GM19035 (cell line): Measurements from ENCODE around the gene ARHGAP22.

Source experiments
- ATAC-seq: cut with Tn5 transposase; IDR thresholded peaks from one replicate; pipeline ENCODE4 v1.9.1; 2021; ENCODE audit not compliant: unreplicated experiment

ARHGAP22 gene

DNA sequence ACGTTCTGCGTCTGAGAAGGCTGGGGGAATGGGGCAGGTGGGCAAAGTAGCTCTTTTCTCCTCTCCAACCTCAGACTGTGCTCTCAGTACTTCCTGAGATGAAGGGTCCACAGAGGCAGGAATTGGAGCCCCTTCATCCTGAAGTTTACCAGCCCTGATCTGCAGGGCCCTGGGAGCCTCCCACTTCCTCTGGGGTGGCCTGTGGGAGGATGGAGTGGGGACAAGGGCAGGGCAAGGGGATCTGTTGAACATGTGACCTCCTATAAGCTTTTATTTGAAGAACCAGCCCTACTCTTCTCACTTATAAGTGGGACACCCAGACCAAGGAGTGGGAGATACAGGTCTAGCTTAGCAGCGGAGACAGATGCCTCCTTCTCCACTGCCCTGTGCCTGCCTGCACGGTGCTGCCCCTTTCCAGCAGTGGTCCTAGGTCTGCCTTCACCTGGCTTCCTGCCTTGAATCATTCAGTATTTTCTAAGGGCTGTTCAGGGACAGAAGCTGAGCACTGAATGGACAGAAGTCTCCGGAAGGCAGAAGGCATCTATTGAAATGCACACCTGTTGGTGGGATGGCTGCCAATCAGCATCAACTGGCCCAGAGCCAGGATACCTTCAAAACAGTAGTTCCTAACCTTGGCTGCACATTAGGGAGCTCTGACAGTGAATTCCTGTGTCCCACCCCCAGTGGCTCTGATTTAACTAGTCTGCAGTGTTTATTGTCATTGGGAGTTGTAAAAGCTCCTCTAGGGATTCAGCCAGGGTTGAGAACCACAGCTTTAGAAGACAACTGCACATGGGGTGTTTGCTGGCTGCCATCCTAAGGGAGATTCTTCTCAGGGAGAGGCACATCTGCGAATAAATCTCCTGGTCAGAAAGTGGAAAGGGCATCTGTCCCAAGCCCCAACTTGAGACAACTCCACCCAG, 2.7 kb upstream of the ARHGAP22 start:
- no peak for ATAC-seq

DNA sequence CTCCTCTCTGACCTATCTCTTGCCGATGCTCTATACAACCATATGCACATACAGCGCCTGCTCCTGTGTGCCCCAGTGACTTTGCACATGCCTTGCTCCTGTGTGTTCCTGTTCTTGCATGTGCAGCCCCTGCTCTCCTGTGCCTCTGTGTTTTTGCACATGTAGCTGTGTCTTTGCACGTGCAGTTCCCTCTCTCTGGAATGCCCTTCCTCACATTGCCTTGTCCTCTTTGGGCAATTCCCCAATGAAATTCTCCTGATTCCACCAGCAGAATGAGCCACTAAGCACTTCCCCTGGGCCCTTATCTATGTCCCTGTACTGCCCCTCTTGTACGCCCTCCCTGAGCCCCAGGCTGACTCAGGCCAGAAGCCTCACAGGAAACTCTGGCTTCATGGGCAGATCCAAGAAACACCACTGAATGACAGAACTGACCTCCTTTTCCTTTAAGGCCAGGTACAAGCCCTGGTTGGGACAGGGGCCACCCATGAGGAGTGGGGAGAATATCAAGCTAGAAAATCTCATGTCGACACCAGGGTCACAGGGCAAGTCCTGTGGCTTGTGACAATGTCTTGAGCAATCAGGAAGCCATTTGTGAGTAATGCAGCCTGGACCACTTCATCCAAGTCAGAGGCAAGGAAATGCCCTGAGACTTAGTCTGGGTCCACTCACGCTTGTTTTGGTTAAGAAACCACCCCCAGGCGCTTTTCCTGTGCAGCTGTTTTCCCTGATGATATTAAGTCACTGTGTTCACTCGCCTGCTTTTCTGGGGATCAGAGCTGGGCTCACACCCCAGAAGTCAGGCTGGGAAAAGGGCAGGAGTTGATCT, 1.9 kb upstream of the ARHGAP22 start:
- ATAC-seq = no peak

DNA sequence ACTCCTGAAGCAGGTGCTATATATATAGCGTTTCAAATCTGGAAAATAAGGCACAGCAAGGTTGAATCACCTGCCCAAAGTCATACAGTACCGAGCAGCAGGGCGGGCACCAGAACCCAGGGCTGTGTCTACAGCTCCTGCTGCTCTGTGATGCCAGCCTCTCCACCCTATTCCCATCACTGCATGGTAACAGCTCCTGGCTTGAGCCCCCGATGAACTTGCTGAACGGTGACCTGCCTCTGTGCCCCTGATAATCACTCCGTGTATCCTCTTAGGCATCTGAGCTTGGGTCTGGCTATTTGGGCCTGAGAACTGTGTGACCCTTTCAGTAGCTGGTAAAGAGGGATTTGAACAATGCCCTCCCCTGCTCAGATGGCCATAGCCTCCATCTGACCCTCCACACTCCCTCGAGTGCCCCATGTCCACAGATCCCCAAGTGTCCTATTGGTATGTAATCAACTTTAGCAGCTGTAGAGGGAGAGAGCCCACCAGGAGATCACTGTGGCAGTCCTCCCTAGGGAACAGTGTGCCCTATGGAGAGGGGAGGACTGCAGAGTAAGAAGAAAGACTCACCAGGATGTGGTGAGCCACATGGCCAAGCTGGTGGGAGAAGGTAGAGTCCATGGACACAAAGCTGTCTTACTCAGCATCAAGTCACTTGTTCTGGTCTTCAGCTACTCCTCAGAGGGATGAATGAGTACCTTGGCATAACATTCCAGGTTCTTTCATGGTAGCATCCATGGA, 1.1 kb upstream of the ARHGAP22 start:
- no peak for ATAC-seq

DNA sequence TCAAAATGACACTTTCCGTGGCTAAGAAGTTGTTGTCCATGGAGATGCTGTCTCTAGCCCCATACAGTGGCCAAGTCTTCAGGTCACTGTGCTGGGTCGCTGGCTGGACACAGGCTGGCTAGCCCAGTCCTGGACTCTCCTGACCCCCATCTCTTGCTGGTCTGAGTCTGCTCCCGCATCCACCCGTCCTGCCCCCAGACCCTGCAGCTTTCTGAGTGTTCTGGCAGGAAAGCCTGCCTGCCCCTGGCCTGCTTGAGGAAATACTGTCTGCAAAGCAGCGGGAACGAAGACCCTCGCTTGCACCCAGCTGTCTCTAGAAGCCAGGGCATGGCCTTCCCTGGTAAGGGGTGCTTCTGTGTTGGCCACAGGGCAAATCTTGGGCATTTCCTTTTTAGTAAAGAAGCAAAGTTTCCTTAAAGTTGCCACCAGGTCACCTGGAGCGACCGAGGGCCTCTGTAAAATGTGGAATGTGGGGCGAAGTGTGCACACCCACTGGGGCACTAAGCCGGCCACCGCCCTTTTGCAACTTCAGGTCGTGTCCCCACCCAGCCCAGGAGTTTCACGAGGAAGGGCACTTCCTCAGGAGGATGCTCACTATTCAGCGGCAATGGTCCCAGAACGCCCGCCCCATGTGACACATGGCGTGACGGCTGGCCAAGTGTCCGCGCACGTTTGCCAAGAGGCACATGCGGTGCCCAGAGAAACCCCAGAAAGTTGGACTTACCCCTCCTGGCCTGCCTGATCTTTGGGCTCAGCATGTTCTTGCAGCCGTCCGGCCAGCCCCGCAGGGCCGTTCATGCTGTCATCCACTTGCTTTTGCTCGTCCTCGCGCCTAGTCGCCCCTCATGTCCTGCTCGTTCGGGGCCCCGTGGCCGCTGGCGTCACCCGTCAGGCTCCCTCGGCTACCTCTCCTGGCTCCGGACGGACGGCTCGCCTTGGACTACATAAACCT, 558 bp downstream of the ARHGAP22 start:
- ATAC-seq = no peak

DNA sequence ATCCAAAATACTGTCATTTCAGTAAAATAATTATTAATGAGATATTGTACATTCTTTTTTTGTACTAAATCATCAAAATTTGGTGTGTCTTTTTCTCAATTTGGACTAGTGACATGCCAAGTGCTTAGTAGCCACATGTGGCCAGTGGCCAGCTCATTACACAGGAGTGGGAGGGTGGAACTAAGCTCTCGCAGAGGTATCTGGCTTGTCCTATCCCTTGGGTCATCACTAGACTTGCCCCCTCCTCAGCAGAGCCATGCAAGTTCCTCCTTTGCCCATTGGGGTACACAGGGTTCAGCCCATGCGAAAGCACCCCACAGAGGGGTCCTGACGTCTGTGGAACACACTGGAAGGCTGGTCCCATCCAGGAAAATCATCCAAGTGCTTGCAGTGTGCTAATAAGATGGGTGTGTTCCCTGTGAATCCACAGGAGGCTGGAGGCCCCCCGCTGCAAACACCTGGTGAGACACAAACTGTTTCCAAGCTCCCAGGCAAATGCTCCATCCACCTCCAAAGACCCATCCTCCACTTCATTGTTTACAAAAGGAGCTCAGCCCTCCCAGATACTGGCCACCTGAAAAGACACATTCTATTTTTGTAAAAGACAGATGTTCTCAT, 1.3 kb downstream of the ARHGAP22 start:
- no peak for ATAC-seq

DNA sequence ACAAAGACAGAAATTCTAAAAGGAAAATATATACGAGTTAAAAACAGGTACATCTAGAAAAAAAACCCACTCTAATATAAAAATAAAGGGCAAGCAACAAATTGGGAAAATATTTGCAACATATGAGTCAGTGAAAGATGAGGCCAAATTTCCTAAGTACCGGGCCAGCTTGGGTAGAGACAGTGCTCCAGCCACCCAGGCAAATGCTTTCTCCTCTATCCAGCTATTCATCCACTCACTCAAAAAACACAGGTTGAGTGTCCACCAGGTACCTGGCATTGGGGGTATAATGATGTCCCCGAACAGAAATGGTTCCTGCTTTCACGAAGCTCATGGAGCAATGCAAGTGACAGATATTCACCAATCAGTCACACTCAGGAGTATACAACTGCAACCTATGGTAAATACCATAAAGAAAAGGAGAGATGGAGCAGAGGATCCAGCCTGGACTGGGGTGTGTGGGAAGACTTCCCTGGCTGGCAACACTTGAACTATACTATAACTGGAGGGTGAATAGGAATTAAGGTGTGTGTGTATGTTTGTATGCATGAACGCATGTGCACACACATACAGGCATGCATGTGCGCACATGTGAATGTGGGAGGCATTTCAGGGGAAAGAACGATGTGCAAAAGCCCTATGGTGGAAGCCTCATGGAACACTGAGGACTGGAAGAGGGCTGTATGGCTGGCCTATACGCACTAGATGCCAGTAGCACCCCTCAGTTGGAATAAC, 2.3 kb downstream of the ARHGAP22 start:
- ATAC-seq = no peak

DNA sequence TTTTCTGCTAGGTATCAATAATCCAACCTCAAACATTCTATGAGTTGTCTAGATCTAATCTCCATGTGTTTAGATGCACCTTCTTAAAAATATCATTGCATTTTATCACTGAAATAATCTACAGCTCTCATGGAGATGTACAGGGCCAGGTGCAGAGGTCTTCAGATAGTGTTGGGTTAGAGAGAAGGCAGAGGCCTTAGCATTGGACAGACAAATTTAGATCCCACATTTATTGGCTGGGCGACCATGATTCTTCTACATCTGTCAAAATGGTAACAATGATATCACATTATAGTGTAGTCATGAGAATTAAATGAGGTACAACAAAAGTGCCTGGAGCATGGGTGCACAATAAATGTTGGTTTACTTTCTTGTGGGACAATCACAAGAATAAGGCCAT, 3.1 kb downstream of the ARHGAP22 start:
- no peak for ATAC-seq

DNA sequence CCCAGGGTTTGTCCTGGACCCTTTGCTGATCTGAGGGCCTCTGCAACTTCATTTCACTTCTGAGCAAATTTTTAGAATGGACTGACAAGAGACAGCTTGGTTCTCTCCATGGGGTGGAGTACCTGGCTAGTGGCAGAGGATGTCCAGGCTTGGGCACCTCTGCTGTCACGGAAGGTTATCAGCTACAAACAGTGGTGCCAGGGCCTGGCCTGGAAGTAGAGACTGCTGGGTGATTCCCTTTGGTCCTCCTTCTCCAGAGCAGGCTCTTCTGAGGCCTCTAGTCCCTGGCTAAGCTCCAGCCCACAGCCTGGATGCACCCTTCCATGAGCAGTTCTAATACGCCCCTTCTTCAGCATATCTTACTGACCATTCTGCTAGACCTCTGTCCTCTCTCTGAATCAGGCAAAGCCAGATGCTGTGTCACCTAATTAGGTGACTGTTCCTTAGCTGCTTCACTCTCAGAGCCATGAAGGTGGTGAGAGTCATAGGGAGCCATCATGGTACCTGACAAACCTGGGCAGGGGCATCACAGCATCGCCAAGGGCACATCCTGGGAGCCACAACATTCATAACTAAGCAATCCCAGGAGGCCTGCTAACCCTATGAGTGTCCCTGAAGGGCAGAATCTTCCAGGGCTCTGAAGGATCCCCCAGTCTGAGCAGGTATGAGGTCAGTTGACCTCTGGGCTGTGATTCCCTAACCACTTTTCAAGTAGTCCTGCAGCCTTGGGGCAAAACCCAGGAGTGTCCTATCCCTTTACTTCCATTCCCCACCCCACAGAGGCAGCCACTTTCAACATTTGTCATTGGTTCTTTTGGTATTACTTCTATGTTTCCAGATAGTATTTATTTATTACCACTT, 4.0 kb downstream of the ARHGAP22 start:
- ATAC-seq = no peak

DNA sequence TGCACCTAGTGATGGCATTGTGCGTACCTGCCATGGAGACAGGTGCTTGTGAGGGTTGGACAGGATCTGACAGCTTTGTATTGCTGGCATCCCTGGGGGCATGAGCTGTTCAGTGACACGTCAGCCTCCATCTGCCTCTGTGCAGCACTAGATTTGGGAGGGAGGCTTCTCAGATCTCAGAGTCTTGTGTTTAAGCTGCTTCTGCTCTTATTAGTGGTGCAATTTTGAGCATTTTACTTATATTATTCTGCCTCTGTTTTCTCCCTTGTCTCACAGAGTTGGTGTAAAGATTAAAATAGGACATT, 5.1 kb downstream of the ARHGAP22 start:
- ATAC-seq = no peak

DNA sequence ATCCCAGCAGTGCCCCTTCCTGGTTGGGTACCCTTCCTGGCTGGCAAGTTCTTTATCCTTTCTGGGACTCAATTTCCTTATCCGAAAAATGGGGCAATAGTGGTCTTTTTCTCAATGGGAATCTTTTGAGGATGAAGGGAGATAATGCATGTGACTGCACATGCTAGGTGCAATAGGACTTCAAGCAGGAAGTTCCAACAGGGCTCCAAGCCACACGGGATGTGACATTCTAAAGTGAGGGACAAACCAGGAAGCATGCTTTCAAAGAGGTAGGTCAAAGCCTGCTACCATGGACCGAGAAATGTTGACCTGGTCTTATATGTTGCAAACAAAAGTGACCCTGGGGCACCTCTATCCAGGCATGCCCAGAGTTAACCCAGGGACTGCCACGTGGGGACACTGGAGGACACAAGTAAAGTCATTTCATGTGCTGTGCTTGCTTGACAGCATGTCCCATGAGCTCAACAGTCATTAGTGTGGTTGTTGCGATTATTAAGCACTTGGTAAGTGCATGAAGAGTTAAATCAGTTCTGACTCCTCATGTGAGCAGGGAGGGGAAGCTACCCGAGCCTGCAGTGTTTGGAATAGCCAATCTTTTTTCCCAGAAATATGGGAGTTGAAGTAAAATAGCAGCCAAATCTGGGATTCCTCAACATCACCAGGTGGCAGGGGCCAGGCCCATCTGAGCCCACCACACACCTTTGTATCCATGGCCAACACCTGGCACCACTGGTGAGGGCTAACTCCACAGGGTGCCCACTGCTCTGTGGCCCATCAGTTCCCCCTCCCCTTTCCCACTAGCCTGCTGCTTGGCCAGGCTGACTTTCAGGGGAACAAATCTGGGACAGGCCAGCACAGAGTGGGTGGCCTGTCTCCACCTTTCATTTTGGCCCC, 5.7 kb downstream of the ARHGAP22 start:
- no peak for ATAC-seq

DNA sequence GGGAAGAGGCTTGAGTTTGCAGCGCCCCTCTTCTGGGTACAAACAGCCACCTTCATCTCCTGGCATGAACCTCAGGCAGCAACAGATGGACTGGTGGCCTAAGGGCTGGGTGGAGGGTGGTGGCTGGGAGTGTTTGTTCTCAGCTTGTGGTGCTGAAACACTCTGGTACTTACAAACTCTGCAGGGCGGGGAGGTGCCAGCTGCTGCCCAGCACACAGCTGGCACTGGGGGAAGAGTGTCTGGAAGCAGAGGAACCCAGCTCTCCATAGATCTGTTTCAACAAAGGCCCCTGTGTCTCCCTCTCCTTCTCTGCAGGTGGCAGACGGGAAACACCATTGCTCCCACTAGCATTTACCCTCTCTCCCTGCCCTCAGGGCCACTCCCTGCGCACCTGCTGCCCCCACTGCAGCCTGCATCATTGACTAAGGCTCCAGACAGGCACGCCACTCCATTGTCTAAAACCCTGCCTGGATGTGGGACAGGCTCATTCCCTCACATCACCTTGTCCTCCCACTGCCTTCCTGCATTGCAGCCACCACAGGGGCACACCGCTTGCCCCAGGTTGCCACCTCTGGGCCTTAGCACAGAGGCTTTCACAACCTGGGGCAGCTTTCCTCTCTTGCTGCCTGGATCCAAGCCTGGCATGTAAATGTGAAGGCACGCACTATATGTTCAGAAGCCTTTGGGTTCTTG, 6.5 kb downstream of the ARHGAP22 start:
- ATAC-seq = no peak

DNA sequence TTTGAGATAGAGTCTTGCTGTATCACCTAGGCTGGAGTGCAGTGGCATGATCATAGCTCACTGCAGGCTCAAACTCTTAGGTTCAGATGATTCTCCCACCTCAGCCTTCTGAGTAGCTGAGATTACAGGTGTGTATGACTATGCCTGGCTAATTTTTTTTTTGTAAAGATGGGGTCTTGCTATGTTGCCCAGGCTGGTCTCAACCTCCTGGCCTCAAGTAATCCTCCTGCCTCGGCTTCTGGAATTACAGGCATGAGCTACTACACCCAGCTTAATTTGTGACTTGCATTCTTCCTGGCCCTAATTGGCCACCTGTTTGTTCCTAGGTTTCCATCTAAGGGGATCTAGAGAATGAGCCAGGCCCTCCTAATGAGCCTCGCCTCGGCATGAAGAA, 9.3 kb downstream of the ARHGAP22 start:
- ATAC-seq = no peak

DNA sequence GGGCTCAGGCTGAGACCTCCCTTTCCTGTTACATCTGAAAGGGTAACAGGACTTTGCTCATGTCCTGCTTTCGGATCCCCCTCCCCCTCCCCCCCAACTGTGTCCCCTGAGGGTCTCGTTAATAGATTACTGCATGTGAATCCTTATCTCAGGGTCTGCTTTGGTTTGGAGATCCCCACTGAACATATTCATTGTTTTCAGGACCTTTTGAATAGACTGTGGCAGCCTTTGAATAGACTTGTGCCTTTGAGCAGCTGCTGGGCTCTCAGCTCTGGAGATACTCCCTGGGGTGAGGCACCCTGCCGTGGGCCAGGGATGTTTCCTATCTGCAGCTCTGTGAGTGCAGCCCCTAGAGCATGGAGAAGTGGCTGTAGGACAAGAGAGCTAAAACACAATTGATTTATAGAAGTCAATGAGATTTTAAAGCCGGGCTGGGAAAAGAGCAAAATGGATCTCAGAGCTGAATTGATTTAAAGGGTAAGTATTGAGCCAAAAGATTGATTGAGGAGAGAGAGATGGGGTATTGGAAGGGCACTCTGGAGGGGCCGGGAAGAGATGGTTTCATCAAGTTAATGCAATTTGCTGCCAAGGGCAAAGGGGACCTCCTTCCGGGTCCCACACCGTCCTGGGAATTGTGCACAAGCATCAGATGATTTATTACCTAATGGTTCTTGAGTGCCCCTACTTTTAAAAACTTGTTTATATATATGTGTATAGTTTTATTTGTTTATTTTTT, 9.9 kb downstream of the ARHGAP22 start:
- ATAC-seq = no peak

DNA sequence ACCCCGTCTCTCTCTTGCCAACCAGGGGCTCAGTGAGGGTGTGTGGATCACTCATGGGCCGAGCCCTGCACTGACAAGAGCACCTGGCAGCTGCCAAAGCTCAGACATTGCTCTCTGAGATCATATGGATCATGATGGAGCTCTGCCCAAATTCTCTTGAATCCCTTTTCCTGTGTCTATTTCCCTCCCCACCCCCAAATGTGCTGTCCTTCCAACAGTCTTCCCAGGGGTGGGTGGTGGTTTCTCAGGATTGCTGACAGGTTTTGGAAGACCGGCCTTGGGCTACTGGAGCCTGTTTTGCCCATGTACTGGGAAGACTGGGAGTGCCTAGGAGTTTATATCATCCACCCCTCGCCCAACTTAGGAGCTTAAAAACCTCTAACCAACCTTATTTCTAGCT, 10.5 kb downstream of the ARHGAP22 start:
- ATAC-seq = no peak

DNA sequence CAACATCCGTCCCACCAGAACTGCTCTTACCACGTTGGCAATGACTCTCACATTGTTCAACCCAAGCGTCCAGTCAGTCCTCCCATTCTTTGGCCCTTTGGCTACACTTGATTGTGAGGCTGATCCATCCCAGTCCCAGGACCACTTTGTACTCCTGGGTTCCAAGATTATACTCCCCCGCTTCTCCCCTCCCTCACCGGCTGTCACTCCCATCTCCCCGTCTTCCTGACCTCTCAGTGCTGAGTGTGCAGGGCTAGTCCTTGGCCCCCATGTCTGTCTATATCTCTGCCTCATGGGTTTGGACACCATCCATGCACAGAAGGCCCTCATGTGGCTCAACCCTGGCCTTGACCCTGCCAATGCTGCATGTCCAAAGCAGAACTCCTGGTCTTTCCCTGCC, 12.5 kb downstream of the ARHGAP22 start:
- ATAC-seq = no peak

DNA sequence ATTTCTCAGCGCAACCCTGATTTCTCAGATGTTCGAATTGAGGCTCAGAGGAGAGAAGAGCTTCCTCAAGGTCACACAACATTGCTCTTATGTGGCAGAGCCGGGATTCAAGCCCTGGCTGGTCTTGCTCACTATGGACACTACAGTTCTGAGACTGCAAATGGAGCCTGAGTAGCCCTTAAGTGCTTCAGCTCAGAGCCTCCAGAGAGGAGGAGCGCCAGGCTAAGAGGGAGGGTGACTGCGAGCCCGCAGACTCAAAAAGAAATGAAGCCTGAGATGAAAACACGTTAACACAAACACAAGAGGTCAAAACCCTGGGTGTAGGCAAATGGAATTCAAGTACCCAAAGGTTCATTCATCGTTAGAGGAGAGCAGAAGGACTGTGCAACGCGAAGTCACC, 13.9 kb downstream of the ARHGAP22 start:
- ATAC-seq = no peak
